Panc1 (cell line): ENCODE results near the gene PCNT.

Experiments used
- CTCF ChIP-seq: fragments of 450-650 bp; IDR thresholded peaks from 2 replicates; pipeline ENCODE4 v1.5.1; 2017; ENCODE audit warnings: mild to moderate bottlenecking
- POLR2AphosphoS5 ChIP-seq: IDR thresholded peaks from 2 replicates; pipeline ENCODE4 v1.6.1; 2012; ENCODE audit warnings: mild to moderate bottlenecking, low read depth, low read length, moderate library complexity

GRCh38 chr21:46350571-46350970, 26.6 kb downstream of the PCNT start:
- TF ChIP-seq CTCF (no peak), POLR2AphosphoS5 (no peak)
